Measurements from ENCODE around the gene SLC7A14. TPM values are rescaled to one million over a fixed set of nuclear protein-coding genes. Genes with fewer than 3 reads are reported as not detected.

The SLC7A14 gene
- total RNA-seq: not detected

GRCh38 chr3:170585937-170586310 lies at the start of gene SLC7A14:
Gene SLC7A14, minus strand, starts transcription at chr3:170586075. Its CDS starts 59,139 bp downstream, at chr3:170526936.
- no peak within 1 kb of the TSS for H3K27ac Mint-ChIP-seq
- H3K4me3 Mint-ChIP-seq: no peak within 1 kb of the TSS
- peaks cover 2% of the 10 kb centered on the region for H3K36me3 Mint-ChIP-seq (ENCODE audit: low read depth)
- ChIA-PET POLR2A (no interaction called here), CTCF (no interaction called here)
- no peaks in the 10 kb centered on the region for H3K9me3 Mint-ChIP-seq
- H3K27me3 Mint-ChIP-seq: peaks cover 50% of the 10 kb centered on the region
- no peaks in the 10 kb centered on the region for H3K4me1 Mint-ChIP-seq
- no peak for DNase-seq

- no peak for DNase-seq
- ChIA-PET POLR2A (no interaction called here), CTCF (no interaction called here)
- no peak overlapping the region for H3K4me3 Mint-ChIP-seq
- H3K36me3 Mint-ChIP-seq (ENCODE audit: low read depth): no peaks in the 10 kb centered on the region
- no peaks in the 10 kb centered on the region for H3K4me1 Mint-ChIP-seq
- no peaks in the 10 kb centered on the region for H3K9me3 Mint-ChIP-seq
- H3K27me3 Mint-ChIP-seq: peaks cover 16% of the 10 kb centered on the region
- H3K27ac Mint-ChIP-seq: no peak overlapping the region
Observed at GRCh38 chr3:170635385-170635735, 49.5 kb upstream of the SLC7A14 start.

GRCh38 chr3:170634663-170635384 lies 48.9 kb upstream of the SLC7A14 start:
- ChIA-PET POLR2A (no interaction called here), CTCF (no interaction called here)
- H3K4me3 Mint-ChIP-seq: no peak overlapping the region
- no peaks in the 10 kb centered on the region for H3K36me3 Mint-ChIP-seq (ENCODE audit: low read depth)
- H3K4me1 Mint-ChIP-seq: no peaks in the 10 kb centered on the region
- H3K27me3 Mint-ChIP-seq: peaks cover 16% of the 10 kb centered on the region
- no peak overlapping the region for H3K27ac Mint-ChIP-seq
- H3K9me3 Mint-ChIP-seq: no peaks in the 10 kb centered on the region
- no peak for DNase-seq

GRCh38 chr3:170633573-170633972 lies 47.7 kb upstream of the SLC7A14 start:
- no peak overlapping the region for H3K4me3 Mint-ChIP-seq
- no peak overlapping the region for H3K27ac Mint-ChIP-seq
- POLR2A ChIA-PET: no interaction called here
- no peaks in the 10 kb centered on the region for H3K4me1 Mint-ChIP-seq
- no peaks in the 10 kb centered on the region for H3K36me3 Mint-ChIP-seq (ENCODE audit: low read depth)
- H3K27me3 Mint-ChIP-seq: peaks cover 16% of the 10 kb centered on the region
- H3K9me3 Mint-ChIP-seq: no peaks in the 10 kb centered on the region
- CTCF ChIA-PET: no interaction called here
- no peak for DNase-seq

GRCh38 chr3:170632780-170633179 lies 46.9 kb upstream of the SLC7A14 start:
- Mint-ChIP-seq H3K36me3 (ENCODE audit: low read depth) (no peaks in the 10 kb centered on the region), H3K27ac (no peak overlapping the region), H3K27me3 (peaks cover 16% of the 10 kb centered on the region), H3K4me1 (no peaks in the 10 kb centered on the region), H3K9me3 (no peaks in the 10 kb centered on the region), H3K4me3 (no peak overlapping the region)
- no peak for DNase-seq
- ChIA-PET CTCF (no interaction called here), POLR2A (no interaction called here)

- Mint-ChIP-seq H3K27me3 (peaks cover 14% of the 10 kb centered on the region), H3K36me3 (ENCODE audit: low read depth) (no peaks in the 10 kb centered on the region), H3K4me3 (no peak overlapping the region), H3K27ac (no peak overlapping the region), H3K9me3 (no peaks in the 10 kb centered on the region), H3K4me1 (no peaks in the 10 kb centered on the region)
- DNase-seq: no peak
- CTCF ChIA-PET: no interaction called here
- POLR2A ChIA-PET: no interaction called here
Observed at GRCh38 chr3:170631755-170632488, 46.0 kb upstream of the SLC7A14 start.

GRCh38 chr3:170623524-170623923 lies 37.6 kb upstream of the SLC7A14 start:
- Mint-ChIP-seq H3K27ac (no peak overlapping the region), H3K4me3 (no peak overlapping the region), H3K36me3 (ENCODE audit: low read depth) (no peaks in the 10 kb centered on the region), H3K4me1 (no peaks in the 10 kb centered on the region), H3K9me3 (no peaks in the 10 kb centered on the region), H3K27me3 (peaks cover 6% of the 10 kb centered on the region)
- ChIA-PET POLR2A (no interaction called here), CTCF (no interaction called here)
- no peak for DNase-seq

- CTCF ChIA-PET: no interaction called here
- Mint-ChIP-seq H3K4me1 (no peaks in the 10 kb centered on the region), H3K9me3 (no peaks in the 10 kb centered on the region), H3K27me3 (peaks cover 7% of the 10 kb centered on the region), H3K36me3 (ENCODE audit: low read depth) (no peaks in the 10 kb centered on the region), H3K4me3 (no peak overlapping the region), H3K27ac (no peak overlapping the region)
- POLR2A ChIA-PET: no interaction called here
- no peak for DNase-seq
Observed at GRCh38 chr3:170622369-170623159, 36.7 kb upstream of the SLC7A14 start.

GRCh38 chr3:170621256-170621655 lies 35.4 kb upstream of the SLC7A14 start:
- Mint-ChIP-seq H3K36me3 (ENCODE audit: low read depth) (no peaks in the 10 kb centered on the region), H3K27me3 (peaks cover 7% of the 10 kb centered on the region), H3K9me3 (no peaks in the 10 kb centered on the region), H3K4me3 (no peak overlapping the region), H3K4me1 (no peaks in the 10 kb centered on the region), H3K27ac (no peak overlapping the region)
- POLR2A ChIA-PET: no interaction called here
- DNase-seq: no peak
- CTCF ChIA-PET: no interaction called here

- no peak overlapping the region for H3K4me3 Mint-ChIP-seq
- no peaks in the 10 kb centered on the region for H3K36me3 Mint-ChIP-seq (ENCODE audit: low read depth)
- no peak overlapping the region for H3K27ac Mint-ChIP-seq
- H3K27me3 Mint-ChIP-seq: peaks cover 8% of the 10 kb centered on the region
- CTCF ChIA-PET: no interaction called here
- DNase-seq: no peak
- H3K9me3 Mint-ChIP-seq: no peaks in the 10 kb centered on the region
- POLR2A ChIA-PET: no interaction called here
- no peaks in the 10 kb centered on the region for H3K4me1 Mint-ChIP-seq
Observed at GRCh38 chr3:170614214-170614966, 28.5 kb upstream of the SLC7A14 start.

- no peak overlapping the region for H3K27ac Mint-ChIP-seq
- POLR2A ChIA-PET: no interaction called here
- H3K27me3 Mint-ChIP-seq: peaks cover 3% of the 10 kb centered on the region
- H3K4me1 Mint-ChIP-seq: no peaks in the 10 kb centered on the region
- CTCF ChIA-PET: no interaction called here
- H3K4me3 Mint-ChIP-seq: no peak overlapping the region
- no peak for DNase-seq
- no peaks in the 10 kb centered on the region for H3K36me3 Mint-ChIP-seq (ENCODE audit: low read depth)
- no peaks in the 10 kb centered on the region for H3K9me3 Mint-ChIP-seq
Observed at GRCh38 chr3:170611751-170612150, 25.9 kb upstream of the SLC7A14 start.

GRCh38 chr3:170610321-170610884 lies 24.5 kb upstream of the SLC7A14 start:
- no peak overlapping the region for H3K4me3 Mint-ChIP-seq
- H3K9me3 Mint-ChIP-seq: no peaks in the 10 kb centered on the region
- DNase-seq: no peak
- H3K27me3 Mint-ChIP-seq: peaks cover 6% of the 10 kb centered on the region
- POLR2A ChIA-PET: no interaction called here
- no peaks in the 10 kb centered on the region for H3K36me3 Mint-ChIP-seq (ENCODE audit: low read depth)
- H3K4me1 Mint-ChIP-seq: no peaks in the 10 kb centered on the region
- H3K27ac Mint-ChIP-seq: no peak overlapping the region
- CTCF ChIA-PET: no interaction called here

- Mint-ChIP-seq H3K4me1 (no peaks in the 10 kb centered on the region), H3K9me3 (no peaks in the 10 kb centered on the region), H3K27ac (no peak overlapping the region), H3K27me3 (peaks cover 8% of the 10 kb centered on the region), H3K4me3 (no peak overlapping the region), H3K36me3 (ENCODE audit: low read depth) (no peaks in the 10 kb centered on the region)
- CTCF ChIA-PET: interaction anchor here (1.7 kb wide), 1 partner anchor 10 kb away, joined by 4 read pairs; no protein-coding TSS in a partner anchor
- POLR2A ChIA-PET: no interaction called here
- DNase-seq: no peak
Observed at GRCh38 chr3:170608475-170608874, 22.6 kb upstream of the SLC7A14 start.
